Fibroblast of peridontal ligament (primary cell): ENCODE results near the gene GLMP.
A peak's percentile ranks its signal among the peaks of the same experiment; 100 is the strongest.

Source experiments
- DNase-seq: peaks from one replicate; pipeline ENCODE4 v3.0.0-alpha.2; 2010; ENCODE audit errors: extremely low read depth

Gene GLMP

DNA sequence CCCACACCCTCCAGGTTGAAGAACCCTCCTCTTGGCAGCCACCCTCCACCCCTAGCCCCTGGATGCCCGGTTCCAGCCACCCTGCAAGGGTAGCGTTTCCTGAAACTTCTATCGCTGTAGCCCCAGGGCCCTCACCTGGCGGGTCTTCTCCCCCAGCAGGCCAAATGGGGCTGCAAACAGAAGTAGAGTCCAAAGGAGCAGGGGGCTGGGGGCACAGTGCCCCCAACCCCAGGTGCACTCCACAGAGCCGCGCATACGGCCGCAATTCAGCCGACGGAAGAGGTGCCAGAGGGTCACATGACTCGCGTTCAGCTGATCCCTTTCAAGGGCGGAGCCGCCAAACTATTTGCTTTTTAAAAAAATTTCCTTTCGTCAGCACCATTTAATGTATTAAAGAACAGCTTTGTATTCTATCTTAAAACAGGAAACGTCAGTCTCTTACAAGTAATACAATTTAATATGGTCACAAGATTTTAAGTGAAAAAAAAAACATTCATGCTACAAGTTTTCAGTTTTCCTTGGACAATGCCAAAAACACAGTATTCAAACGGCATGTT lies at the start of gene GLMP:
GLMP (minus strand) TSS at position 289 of the 557 bp plus-strand sequence; CDS start at position 255, 34 bp downstream.
- DNase-seq: peak; percentile 75

- DNase-seq: no peak
Measured at GRCh38 chr1:156344409-156344808, 48.9 kb upstream of the GLMP start.

GRCh38 chr1:156342166-156342955 lies 46.9 kb upstream of the GLMP start:
- peak; percentile 40 for DNase-seq

GRCh38 chr1:156338180-156338976 lies 42.9 kb upstream of the GLMP start, which contains the start of the genes CCT3 and TSACC:
Gene CCT3, minus strand, starts transcription at chr1:156338292. Its CDS starts 108 bp downstream, at chr1:156338184.
Gene TSACC, plus strand, starts transcription at chr1:156338526. Its CDS starts 1,232 bp downstream, at chr1:156339758.
- DNase-seq: peak; percentile 100

DNA sequence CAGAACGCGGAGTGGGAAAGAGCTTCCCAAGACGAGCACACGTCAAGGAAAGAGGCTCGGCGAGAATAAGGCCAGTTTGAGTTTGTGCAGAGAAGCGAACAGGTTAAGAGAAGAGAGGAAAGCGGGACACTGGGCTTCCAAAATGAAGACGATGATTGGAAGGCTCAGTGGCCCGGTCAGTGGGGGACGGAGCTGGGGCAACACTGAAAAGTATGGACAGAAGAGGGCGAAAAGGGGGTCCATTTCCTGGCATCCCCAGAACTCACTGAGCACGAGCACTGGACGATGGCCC lies 42.4 kb upstream of the GLMP start:
- DNase-seq: no peak

GRCh38 chr1:156337052-156337887 lies 41.8 kb upstream of the GLMP start:
- DNase-seq: peak; percentile 22

DNA sequence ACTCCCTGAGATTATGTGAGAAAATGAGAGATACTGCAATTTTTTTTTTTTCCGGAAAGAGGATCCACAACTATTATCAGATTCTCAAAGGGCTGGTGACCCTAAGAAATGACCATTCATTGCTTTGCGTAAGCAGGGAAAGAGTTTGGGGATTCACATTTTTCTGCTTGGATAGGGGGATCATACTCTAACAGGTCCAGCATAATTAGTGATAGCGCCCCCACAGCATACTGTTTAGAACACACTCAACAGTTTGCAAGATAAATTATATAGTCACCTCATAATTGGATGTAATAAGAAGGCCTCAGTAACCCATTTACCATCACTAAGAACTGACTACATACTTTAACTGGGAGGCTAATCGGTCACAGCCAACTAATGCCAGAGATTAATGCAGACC lies 40.8 kb upstream of the GLMP start:
- DNase-seq: no peak

DNA sequence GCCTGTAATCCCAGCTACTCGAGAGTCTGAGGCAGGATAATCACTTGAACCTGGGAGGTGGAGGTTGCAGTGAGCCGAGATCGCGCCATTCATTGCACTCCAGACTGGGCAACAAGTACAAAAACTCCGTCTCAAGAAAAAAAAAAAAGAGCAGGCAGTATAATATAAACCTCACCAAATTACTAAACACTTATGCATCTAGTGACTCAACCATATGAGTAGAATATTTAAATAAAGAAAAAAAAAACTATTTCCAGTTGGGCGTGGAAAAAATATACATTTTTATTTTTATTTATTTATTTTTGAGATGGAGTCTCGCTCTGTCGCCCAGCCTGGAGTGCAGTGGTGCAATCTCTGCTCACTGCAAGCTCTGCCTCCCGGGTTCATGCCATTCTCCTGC lies 27.7 kb upstream of the GLMP start:
- DNase-seq: peak; percentile 41

GRCh38 chr1:156320560-156320959 lies 25.1 kb upstream of the GLMP start:
- no peak for DNase-seq

DNA sequence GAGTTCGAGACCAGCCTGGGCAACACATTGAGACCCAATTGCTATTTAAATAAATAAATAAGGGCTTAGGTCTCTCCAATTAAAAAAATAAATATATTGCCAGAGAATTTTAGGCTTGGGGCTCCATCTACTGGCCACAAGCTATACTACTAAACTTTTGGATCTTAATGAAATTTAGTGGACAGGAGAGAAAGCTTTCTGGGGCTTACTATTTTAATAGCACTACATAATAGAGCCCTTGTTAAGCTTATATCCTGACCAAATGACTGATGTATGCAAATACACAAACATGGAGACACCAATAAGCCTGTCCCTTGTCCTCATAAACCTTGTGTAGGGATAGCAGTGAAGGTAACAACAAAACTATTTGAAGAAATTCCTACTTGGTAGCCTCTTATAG lies 24.2 kb upstream of the GLMP start:
- DNase-seq: peak; percentile 63

DNA sequence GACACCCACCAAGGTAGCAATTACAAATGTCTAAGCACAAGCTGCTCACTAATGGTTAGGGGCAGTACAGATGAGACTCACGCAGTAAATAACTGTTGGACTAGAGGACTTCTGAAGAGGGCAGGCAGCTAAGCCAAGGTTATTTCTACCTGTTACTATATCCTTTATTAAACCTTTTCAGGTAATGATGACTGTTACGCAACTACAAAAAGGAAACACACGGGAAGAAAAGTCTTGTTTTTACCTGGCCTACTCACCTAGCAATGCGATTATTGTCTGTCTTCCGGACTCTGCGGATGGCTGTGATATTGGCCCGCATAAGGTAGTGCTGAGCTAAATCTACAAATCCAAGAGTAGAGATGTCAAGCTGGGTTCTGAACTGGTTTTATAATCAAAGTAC lies 21.4 kb upstream of the GLMP start:
- DNase-seq: no peak

- DNase-seq: peak; percentile 59
Measured at GRCh38 chr1:156310962-156311361, 15.5 kb upstream of the GLMP start.

GRCh38 chr1:156308078-156308477 lies 12.6 kb upstream of the GLMP start:
- peak; percentile 67 for DNase-seq

DNA sequence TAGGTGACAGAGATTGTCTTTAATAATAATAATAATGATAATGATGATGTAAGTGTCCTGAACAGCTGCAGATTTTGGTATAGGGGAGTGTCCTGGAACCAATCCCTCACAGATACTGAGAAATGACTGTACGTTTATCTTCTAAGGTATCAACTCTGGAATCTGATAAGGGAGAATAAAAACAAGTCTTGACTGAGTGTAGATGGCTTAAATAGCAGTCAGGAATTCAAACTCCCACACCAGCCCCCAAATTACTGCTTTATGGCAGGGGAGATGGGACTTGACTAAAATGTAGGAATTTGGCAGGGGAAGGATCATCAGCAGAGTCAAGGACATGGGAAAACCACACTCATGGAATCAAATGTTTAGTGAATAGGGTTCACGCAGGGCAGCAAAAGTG lies 9.7 kb upstream of the GLMP start:
- DNase-seq: no peak

DNA sequence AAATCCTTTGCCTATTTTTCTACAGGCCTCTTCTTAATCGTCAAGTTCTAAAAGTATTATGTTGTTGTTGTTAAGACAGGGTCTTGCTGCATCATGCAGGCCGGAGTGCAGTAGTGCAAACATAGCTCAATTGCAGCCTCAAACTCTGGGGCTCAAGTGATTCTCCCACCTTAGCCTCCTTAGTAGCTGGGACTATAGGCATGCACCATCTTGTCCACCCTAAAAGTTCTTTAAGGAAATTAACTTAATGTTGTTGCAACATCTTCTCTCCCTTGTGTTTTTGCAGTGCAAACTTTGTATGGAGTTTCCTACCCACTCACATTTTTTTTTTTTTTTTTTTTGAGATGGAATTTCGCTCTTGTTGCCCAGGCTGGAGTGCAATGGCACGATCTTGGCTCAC lies 7.8 kb upstream of the GLMP start:
- DNase-seq: no peak

- DNase-seq: no peak
Measured at GRCh38 chr1:156298852-156299357, 3.4 kb upstream of the GLMP start, which contains the start of gene VHLL. Gene VHLL, minus strand, starts transcription at chr1:156299307. Its CDS starts 118 bp downstream, at chr1:156299189.

GRCh38 chr1:156293895-156294294 lies 1.6 kb downstream of the GLMP start:
- no peak for DNase-seq

DNA sequence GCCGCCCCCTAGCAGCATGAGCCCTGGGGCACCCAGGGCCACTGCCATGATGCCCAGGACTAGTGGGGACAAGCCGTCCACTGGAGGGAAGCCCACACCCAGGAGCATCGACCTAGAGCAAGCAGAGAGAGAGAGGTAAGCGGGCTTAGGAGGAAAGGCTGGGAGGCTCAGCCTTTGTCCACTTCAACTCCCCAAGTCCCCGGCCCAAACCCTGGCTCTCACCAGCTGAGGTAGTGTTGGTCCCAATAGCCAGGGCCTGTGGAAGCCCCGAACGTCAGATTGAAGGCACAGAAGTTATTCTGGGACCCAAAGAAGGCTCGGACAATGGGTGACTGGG lies 2.4 kb downstream of the GLMP start:
- DNase-seq: no peak

GRCh38 chr1:156291226-156292061 lies 4.0 kb downstream of the GLMP start:
- DNase-seq: peak; percentile 79

- DNase-seq: no peak
Measured at GRCh38 chr1:156289857-156290256, 5.6 kb downstream of the GLMP start.

DNA sequence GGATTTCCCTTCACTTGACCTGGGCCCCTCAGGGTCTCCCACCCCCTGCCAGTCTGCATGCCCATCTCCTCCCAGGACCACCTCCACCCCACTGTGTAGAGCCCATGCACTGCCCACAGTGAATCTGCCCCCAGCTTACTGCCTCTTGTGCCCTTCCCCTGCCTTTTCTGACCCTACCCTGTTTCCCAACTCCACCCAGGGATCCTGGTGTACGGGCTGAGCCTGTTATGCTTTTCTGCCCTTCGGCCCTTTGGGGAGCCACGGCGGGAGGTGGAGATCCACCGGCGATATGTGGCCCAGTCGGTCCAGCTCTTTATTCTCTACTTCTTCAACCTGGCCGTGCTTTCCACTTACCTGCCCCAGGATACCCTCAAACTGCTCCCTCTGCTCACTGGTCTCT lies 9.4 kb downstream of the GLMP start:
- no peak for DNase-seq
